GM21619 (cell line): ENCODE results near the gene PDGFRB.

ENCODE experiments used
- ATAC-seq: cut with Tn5 transposase; IDR thresholded peaks from one replicate; pipeline ENCODE4 v1.9.1; 2021; ENCODE audit not compliant: unreplicated experiment

Gene PDGFRB

DNA sequence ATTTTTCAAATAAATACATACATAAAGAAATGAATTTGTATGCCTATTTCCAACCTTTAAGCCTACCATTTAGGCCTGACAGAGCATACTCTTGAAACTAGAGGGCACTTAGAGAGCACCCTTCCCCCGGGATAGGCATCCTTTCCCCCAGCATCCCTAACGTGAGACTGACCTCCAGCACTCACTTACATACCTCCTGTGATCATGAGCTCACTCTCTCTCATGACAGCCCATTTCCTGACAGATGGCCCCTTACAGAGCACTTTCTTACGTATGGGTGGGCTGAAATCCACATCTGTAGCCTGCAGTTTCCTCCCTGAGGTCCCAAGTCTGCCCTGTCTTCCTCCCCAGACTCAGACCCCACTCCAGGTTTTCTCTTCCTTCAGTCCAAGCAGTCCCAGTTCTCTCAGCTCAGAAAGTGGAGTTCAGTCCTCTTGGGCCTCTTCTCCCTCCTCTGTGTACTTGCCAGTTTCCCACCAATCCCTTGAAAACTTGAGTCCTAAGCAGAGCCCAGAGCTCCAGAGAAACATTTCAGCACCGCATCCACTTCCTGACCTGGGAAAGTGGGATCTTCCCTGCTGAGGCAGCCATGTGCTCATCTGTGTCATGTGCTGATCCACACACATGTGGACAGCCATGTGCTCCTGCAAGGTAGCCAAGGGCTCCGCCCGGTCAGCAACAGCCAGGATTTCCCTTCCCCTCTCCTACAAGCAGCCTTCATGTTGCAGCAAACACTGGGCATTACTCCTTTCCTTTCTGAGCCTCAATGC, 8.8 kb upstream of the PDGFRB start:
- ATAC-seq, result no peak

- no peak for ATAC-seq
These were observed 8.0 kb upstream of the PDGFRB start for GRCh38 chr5:150163547-150164059.

- no peak for ATAC-seq
These were observed 7.4 kb upstream of the PDGFRB start for GRCh38 chr5:150163035-150163434.

DNA sequence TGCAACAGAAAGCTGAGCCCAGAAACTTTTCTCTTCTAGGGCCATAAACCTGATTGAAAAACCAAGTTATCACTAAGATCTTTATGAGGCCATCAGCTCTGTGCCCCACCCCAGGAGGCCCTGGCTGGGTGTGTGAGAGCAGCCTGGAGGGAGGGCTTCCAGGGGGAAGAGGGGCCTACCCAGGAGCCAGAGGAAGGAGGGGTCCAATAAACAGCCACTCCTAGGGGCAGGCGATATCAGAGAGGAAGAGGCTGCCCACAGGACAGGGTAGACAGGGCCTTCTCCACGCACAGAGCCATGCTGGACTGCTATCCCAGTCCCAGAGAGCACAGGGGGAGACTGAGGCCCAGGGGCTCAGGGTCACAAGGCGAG, 6.5 kb upstream of the PDGFRB start:
- no peak for ATAC-seq

GRCh38 chr5:150161242-150162141, 5.8 kb upstream of the PDGFRB start:
- ATAC-seq, result peak; percentile 56

GRCh38 chr5:150160448-150161081, 4.9 kb upstream of the PDGFRB start:
- ATAC-seq, result no peak

DNA sequence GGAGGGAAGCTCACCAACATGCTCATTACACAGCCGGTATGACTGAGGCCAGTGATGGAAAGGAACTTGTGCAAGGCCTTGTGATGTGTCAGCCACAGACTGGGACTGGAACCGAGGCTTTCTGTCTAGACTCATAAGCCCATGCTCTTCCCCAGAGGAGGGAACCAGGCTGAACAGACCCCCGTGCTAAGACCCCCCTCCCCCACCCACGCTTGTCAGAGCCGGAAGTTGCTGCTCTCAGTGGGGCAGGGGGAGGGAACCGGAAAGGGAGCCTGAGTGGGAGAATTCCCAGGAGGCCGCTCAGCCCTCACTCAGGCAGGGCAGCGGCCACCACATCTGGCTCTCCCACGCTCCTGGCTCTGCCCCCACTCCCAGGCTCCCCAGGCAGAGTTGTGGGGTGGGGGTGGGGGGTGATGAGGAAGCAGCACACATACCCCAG, 4.1 kb upstream of the PDGFRB start:
- no peak for ATAC-seq

- ATAC-seq, result no peak
These were observed 3.4 kb upstream of the PDGFRB start for GRCh38 chr5:150159031-150159430.

DNA sequence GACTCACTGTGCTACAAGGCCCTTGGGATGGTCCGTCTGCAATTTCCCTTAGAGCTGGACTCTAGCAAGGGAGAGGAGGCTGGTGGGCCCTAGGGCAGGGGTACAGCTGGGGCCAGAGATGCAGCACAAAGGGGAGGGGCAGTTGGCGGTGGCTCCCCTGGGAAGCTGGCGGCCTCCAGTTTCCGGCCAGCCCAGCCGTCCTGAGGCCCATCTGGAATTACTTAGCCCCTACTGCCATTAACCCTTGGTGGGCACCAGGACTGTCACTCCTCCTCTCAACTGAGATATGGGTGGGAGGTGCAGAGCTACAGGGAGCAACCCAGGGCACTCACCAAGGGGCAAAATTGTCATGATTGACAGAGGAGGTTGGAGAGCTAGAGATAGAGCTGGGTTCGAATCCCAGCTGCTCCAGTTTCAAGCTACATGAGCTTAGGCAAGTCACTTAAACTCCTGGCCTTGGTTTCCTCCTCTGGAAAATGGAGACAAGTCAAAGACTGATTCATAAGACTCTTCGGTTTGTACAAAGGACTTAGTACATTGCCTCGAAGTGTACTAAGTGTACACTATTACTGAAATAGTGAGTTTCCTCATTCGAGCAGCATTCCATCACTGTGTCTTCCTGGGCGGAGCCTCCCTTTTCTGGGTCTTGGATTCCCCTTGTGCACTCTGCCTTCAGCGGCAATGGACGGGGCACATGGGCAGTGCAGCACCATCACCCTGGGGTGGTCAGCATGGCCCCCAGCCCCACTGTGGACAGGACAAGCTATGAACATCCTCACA, 2.7 kb upstream of the PDGFRB start:
- ATAC-seq, result no peak

- ATAC-seq, result no peak
These were observed 1.5 kb upstream of the PDGFRB start for GRCh38 chr5:150157168-150157567.

DNA sequence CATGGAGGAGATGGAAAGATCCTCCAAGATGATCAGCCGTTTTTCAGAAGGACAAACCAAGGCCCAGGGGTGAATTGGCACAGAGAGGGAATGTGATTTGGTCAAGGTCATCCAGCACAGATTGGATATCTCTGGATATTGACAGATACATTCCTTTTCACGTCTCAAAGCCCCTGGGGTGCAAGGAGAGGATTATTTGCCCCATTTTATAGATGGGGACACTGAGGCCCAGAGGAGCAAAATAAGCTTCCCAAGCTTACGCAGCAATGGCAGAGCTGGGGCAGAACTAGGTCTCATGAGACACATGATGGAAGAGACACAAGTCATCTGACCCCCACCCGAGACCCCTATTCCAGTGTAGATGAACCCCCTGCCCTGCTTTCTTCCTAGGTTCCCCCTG, 895 bp upstream of the PDGFRB start:
- ATAC-seq, result no peak

DNA sequence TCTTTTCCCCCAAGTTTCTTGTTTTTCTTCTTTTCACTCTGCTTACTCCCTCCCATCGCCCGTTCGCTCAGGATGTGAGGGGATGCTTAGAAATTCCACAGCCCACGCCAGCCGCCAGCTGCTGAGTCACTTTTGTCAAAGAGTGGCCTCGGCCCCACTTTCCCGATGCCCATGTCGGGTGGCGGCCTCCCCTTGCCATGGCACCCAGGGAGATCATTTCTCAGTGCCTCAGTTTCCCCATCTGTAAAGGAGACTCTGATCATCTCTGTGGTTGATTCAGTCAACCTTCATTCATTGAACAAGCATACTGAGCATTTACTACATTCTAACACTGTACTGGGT, 353 bp upstream of the PDGFRB start:
- peak; percentile 2 for ATAC-seq

GRCh38 chr5:150154618-150155128, 972 bp downstream of the PDGFRB start:
- ATAC-seq, result no peak

DNA sequence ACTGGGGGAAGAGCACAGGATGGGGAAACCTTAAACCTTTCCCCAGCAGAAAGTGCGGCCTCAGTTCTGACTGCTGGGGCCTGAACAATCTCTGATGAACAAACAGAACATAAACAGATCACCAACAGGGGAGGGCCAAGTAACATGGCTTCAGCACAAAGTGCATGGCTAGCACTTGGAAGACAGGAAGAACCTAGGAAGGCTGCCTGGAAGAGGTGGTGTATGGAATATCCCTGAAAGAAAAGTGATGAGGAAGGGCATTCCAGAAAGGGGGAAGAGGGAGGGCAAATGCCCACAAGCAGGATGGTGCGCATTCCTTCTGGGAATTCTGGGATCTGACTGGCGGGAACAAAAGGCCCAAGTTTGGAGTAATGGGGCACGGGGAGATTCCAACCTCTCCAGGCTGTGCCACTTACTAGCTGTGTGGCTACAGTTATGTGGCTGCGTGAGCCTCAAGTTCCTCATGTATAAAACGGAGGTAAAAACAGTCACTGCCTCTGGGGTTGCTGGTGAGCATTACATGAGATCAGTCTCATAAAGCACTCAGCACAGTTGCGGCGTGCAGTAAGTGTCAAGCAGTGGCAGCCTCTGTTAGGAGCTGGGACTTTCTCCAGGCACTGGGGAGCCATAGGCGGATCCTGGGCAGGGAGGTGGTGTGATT, 1.6 kb downstream of the PDGFRB start:
- no peak for ATAC-seq

DNA sequence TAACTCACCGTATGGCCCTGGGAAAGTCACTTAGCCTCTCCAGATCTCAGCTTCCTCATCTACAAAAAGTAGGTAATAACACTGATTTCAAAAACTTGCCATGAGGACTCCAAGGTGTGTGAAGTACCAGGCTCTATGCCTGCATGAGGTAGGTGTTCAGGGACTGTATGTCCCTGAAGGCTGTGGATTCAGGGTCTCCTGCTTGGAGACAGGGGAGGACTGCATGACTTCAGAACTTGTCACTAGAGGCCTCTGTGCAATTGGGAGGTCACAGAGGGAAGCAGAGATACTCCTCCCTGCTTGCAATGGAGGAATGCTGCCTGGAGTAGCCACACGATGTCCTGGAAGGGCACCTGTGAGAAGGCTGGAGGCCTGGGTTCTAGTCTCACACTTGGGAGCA, 2.2 kb downstream of the PDGFRB start:
- ATAC-seq, result no peak

DNA sequence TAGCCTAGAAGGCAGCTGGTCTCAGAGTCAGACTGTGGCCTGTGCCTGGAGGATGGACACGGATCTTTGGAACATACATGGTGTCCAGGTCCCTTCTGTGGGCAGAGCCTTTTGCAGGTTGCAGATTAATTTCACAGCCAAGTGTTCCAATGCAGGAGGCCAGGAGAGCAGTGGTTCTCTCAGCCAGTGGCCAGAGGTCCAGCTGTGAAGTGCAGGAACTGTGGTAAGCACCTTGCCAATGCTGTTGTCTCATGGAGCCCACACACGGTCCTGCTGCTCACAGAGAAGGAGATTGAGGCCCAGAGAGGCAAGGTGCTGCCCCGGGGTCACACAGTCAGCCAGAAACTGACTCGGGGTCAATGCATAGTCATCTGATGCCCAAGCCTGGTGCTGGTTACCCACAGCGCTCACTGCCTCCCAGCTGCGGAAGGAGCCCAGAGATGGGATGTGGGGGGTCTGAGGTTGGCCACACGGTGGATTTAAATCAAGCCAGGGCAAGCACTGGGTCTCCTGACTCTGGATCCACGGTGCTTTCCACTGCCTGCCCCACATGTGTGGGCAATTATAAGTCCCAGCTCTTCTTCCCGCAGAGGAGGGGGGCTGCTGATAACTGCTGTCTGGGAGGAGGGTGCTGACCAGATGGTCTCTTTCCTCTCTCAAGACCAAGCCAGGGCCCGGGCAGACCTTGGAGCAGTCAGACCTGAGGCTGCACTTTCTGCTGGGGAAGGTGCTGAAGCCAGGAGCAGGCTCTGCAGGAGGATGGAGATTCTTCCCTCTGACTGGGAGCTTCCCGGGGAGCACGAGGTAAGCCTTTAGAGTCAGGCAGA, 2.8 kb downstream of the PDGFRB start:
- no peak for ATAC-seq

DNA sequence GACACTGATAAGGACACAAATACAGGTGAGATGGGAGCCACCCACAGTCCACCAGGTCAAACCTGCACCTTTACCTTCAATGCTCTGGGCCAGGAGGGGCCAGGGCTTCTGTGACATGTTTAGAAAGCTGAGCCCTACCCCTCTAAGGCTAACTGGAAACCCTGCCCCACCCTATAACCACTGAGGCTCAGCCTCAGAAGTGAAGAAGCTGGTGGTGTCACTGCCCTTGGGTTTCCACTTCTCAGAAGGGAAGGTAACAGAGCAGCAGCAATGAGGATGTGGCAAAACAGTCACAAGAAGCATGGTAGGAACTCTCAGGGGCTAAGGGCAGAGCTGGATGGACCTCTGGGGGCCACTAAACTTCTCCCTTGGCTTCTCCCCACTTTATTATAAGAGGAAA, 6.0 kb downstream of the PDGFRB start:
- ATAC-seq, result no peak

DNA sequence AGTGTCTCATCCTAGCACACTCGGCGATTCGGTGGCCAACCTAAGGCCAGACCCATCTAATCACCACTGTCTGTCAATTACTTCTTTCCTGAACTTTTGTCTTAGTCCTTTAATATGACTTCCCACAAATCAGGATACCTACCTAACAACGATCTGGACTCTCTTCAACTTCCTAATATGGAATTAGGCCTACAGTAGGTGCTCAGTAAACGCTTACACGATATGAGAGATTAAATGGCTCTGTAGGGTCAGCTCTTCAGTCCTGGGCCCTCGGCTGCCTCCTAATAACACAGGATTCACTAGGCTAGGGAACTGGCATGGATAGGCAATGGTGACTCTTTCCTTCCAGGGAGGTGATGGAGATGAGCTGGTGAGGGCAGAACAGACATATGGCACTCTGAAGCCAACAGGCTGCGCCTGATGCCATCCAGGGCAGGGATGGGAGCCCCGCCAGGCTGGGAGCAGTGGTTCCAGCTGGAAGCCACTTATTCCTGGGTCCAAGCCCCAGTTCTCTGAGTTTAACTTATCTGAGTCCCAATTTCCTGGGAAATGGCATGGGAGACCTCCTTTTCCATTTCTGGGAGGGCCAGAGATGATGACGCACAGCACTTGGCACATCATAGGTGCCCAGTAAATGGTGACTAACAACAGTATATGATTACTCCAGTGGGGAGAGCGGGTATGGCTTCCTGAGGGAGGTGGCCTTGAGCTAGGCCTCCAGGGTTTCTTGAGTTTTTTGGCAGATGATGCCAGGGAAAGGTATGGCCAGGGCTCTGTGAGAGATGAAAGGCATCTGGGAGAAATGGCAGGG, 7.3 kb downstream of the PDGFRB start:
- ATAC-seq, result no peak
